NCI-H1417 treated with DMSO at 0.1 percent for 48 hours (cell line): ENCODE data around the gene TBP.
A peak's percentile ranks its signal among the peaks of the same experiment; 100 is the strongest.
"Not testable (repeated sequence)": the region's sequence is repeated elsewhere in the genome, so short reads cannot be mapped to it uniquely, and the experiment has no call there.

Experiments used
- DNase-seq: peaks from one replicate; lab custom pipeline; 2025; lab: John Stamatoyannopoulos, UW

TBP gene

GRCh38 chr6:170554013-170554795 is at the start of gene TBP:
Gene TBP, plus strand, starts transcription at chr6:170554369. Its CDS starts 2,661 bp downstream, at chr6:170557030.
- peak; percentile 96 for DNase-seq

GRCh38 chr6:170504479-170504878 is 49.7 kb upstream of the TBP start:
- DNase-seq: no peak

GRCh38 chr6:170505306-170505705 is 48.9 kb upstream of the TBP start:
- DNase-seq: no peak

GRCh38 chr6:170506446-170506845 is 47.7 kb upstream of the TBP start:
- DNase-seq: no peak

GRCh38 chr6:170507728-170508127 is 46.4 kb upstream of the TBP start:
- DNase-seq: not testable (repeated sequence)

GRCh38 chr6:170508275-170508674 is 45.9 kb upstream of the TBP start:
- DNase-seq: not testable (repeated sequence)

GRCh38 chr6:170508892-170509722 is 45.1 kb upstream of the TBP start:
- not testable (repeated sequence) for DNase-seq

GRCh38 chr6:170509723-170510018 is 44.5 kb upstream of the TBP start:
- DNase-seq: no peak

- no peak for DNase-seq
These were observed 43.5 kb upstream of the TBP start for GRCh38 chr6:170510631-170511030.

- no peak for DNase-seq
These were observed 41.9 kb upstream of the TBP start for GRCh38 chr6:170512249-170512648.

GRCh38 chr6:170514908-170515307 is 39.3 kb upstream of the TBP start:
- DNase-seq: no peak

GRCh38 chr6:170516783-170517616 is 37.2 kb upstream of the TBP start:
- peak; percentile 38 for DNase-seq

- DNase-seq: no peak
These were observed 31.5 kb upstream of the TBP start for GRCh38 chr6:170522565-170523183.

GRCh38 chr6:170523256-170524171 is 30.7 kb upstream of the TBP start:
- no peak for DNase-seq

- DNase-seq: no peak
These were observed 30.0 kb upstream of the TBP start for GRCh38 chr6:170524172-170524502.

GRCh38 chr6:170525795-170526194 is 28.4 kb upstream of the TBP start:
- no peak for DNase-seq

GRCh38 chr6:170527995-170528394 is 26.2 kb upstream of the TBP start:
- DNase-seq: not testable (repeated sequence)

- peak; percentile 11 for DNase-seq
These were observed 24.2 kb upstream of the TBP start for GRCh38 chr6:170529839-170530469.

GRCh38 chr6:170532867-170533488 is 21.2 kb upstream of the TBP start:
- DNase-seq: no peak

- no peak for DNase-seq
These were observed 20.4 kb upstream of the TBP start for GRCh38 chr6:170533792-170534191.
